SK-N-SH (cell line): ENCODE data around the gene TPCN2. TPM values are rescaled to one million over a fixed set of nuclear protein-coding genes. Genes with fewer than 3 reads are reported as not detected.

Source experiments
- CTCF ChIA-PET: fragments of 300-600, 350-600 bp; formaldehyde crosslinking; extraction: SDS; loops from one replicate; lab custom pipeline; 2021; lab: Yijun Ruan, JAX
- POLR2A ChIA-PET: fragments of 350-600 bp; sonication (Branson Sonifier 250); formaldehyde crosslinking; extraction: SDS; loops from one replicate; lab custom pipeline; 2020; ENCODE audit warnings: antibody characterized with exemption, inconsistent platforms; lab: Yijun Ruan, JAX
- DNase-seq: peaks from one replicate; pipeline ENCODE4 v3.0.0; 2012
- H2AFZ ChIP-seq: fragments of 200-600 bp; sonication (generic); 2 replicates; pipeline ENCODE4 v1.8.1; 2016; ENCODE audit warnings: antibody characterized with exemption, mild to moderate bottlenecking, low read depth
- H3F3A ChIP-seq: fragments of 200-600 bp; sonication (generic); replicated peaks from 2 replicates; pipeline ENCODE3; 2016; ENCODE audit warnings: antibody characterized with exemption, mild to moderate bottlenecking; ENCODE audit not compliant: insufficient read depth
- H3K27ac ChIP-seq, 2 experiments: fragments of 200-500 bp in 1 of 2; fragments of 200-600 bp in 1 of 2; sonication (Bioruptor generic) in 1 of 2; sonication (generic), shearing (Covaris generic) in 1 of 2; 2 replicates each; pipeline versions ENCODE4 v1.5.1 to v1.6.1; 2014 to 2016; ENCODE audit warnings: low read depth in 2 of 2, inconsistent platforms in 1 of 2, low read length in 1 of 2, mild to moderate bottlenecking in 1 of 2, mixed read lengths in 1 of 2
- H3K27me3 ChIP-seq: fragments of 200-600 bp; sonication (generic), shearing (Covaris generic); 2 replicates; pipeline ENCODE4 v1.6.1; 2016; ENCODE audit warnings: mixed run types; ENCODE audit not compliant: insufficient read depth
- H3K36me3 ChIP-seq, 2 experiments: fragments of 200-500 bp in 1 of 2; fragments of 200-600 bp in 1 of 2; sonication (Bioruptor generic) in 1 of 2; sonication (generic) in 1 of 2; replicated peaks in 1 of 2; 2 replicates each; pipeline versions ENCODE3 to v1.5.1; 2014 to 2016; ENCODE audit warnings: low read length in 1 of 2, mild to moderate bottlenecking in 1 of 2; ENCODE audit not compliant: insufficient read depth in 2 of 2, control insufficient read depth in 1 of 2
- H3K4me1 ChIP-seq, 2 experiments: fragments of 200-500 bp in 1 of 2; fragments of 200-600 bp in 1 of 2; sonication (Bioruptor generic) in 1 of 2; sonication (generic), shearing (Covaris generic) in 1 of 2; 2 replicates each; pipeline versions ENCODE4 v1.5.1 to v1.6.1; 2014 to 2016; ENCODE audit warnings: low read depth in 1 of 2, low read length in 1 of 2, mixed run types in 1 of 2; ENCODE audit not compliant: insufficient read depth in 2 of 2, control insufficient read depth in 1 of 2
- H3K4me2 ChIP-seq: fragments of 200-600 bp; sonication (generic), shearing (Covaris generic); 2 replicates; pipeline ENCODE4 v1.6.1; 2017; ENCODE audit warnings: mixed run types
- H3K4me3 ChIP-seq, 2 experiments: fragments of 200-500 bp in 1 of 2; fragments of 200-600 bp in 1 of 2; sonication (Bioruptor generic) in 1 of 2; sonication (generic), shearing (Covaris generic) in 1 of 2; 2 replicates each; pipeline versions ENCODE4 v1.5.1 to v1.8.1; 2014 to 2016; ENCODE audit warnings: low read depth in 2 of 2, inconsistent platforms in 1 of 2, low read length in 1 of 2, mild to moderate bottlenecking in 1 of 2, mixed read lengths in 1 of 2, moderate library complexity in 1 of 2
- H3K79me2 ChIP-seq: fragments of 200-600 bp; sonication (generic); 2 replicates; pipeline ENCODE4 v1.8.1; 2017; ENCODE audit warnings: mild to moderate bottlenecking; ENCODE audit not compliant: insufficient read depth
- H3K9ac ChIP-seq: fragments of 200-600 bp; sonication (generic); 2 replicates; pipeline ENCODE4 v1.6.1; 2017; ENCODE audit warnings: mixed run types
- H3K9me2 ChIP-seq: fragments of 200-600 bp; sonication (generic); 2 replicates; pipeline ENCODE4 v1.6.1; 2017; ENCODE audit warnings: mixed run types
- H3K9me3 ChIP-seq: fragments of 200-600 bp; sonication (generic); 2 replicates; pipeline ENCODE4 v1.6.1; 2017; ENCODE audit warnings: mixed run types, mild to moderate bottlenecking, moderate library complexity
- H4K20me1 ChIP-seq: fragments of 200-600 bp; sonication (generic); 2 replicates; pipeline ENCODE4 v1.6.1; 2017; ENCODE audit warnings: mild to moderate bottlenecking, mixed run types; ENCODE audit not compliant: insufficient read depth
- ELF1 ChIP-seq: IDR thresholded peaks from 2 replicates; pipeline ENCODE4 v1.4.0; 2012
- MAX ChIP-seq: IDR thresholded peaks from 2 replicates; pipeline ENCODE4 v1.4.0; 2012; ENCODE audit warnings: low read depth
- MXI1 ChIP-seq: IDR thresholded peaks from 2 replicates; pipeline ENCODE4 v1.6.1; 2012; ENCODE audit warnings: mild to moderate bottlenecking, low read depth, low read length, improper control_type of control experiment
- NFIC ChIP-seq: IDR thresholded peaks from 2 replicates; pipeline ENCODE4 v1.4.0; 2012; ENCODE audit warnings: borderline replicate concordance
- PBX3 ChIP-seq: IDR thresholded peaks from 2 replicates; pipeline ENCODE4; 2012
- POLR2AphosphoS5 ChIP-seq: IDR thresholded peaks from 2 replicates; pipeline ENCODE4 v1.6.1; 2012; ENCODE audit warnings: low read depth, low read length
- RAD21 ChIP-seq: IDR thresholded peaks from 2 replicates; pipeline ENCODE4 v1.6.1; 2012; ENCODE audit warnings: mild to moderate bottlenecking, low read length
- RCOR1 ChIP-seq: fragments of 150-350 bp; IDR thresholded peaks from 2 replicates; pipeline ENCODE4 v1.6.1; 2017; ENCODE audit warnings: antibody characterized with exemption, low read length
- RFX5 ChIP-seq: IDR thresholded peaks from 2 replicates; pipeline ENCODE4 v1.6.1; 2012; ENCODE audit warnings: mild to moderate bottlenecking, improper control_type of control experiment, low read length
- TAF1 ChIP-seq: IDR thresholded peaks from 2 replicates; pipeline ENCODE4 v1.6.1; 2012; ENCODE audit warnings: low read depth, mild to moderate bottlenecking, low read length, moderate library complexity, borderline replicate concordance
- TEAD4 ChIP-seq: IDR thresholded peaks from 2 replicates; pipeline ENCODE4 v1.4.0; 2012; ENCODE audit warnings: mild to moderate bottlenecking, borderline replicate concordance; ENCODE audit not compliant: insufficient read depth
- USF2 ChIP-seq: fragments of 150-350 bp; IDR thresholded peaks from 2 replicates; pipeline ENCODE4 v1.6.1; 2017; ENCODE audit warnings: antibody characterized with exemption, low read length, low read depth, borderline replicate concordance
- YY1 ChIP-seq: IDR thresholded peaks from 2 replicates; pipeline ENCODE4 v1.4.0; 2012; ENCODE audit warnings: low read depth, mild to moderate bottlenecking
- WGBS: methylation state at CpG from one replicate; pipeline ENCODE4 v1.1.6; 2017; ENCODE audit warnings: low lambda C conversion rate; 5-methylcytosine and 5-hydroxymethylcytosine counted together
- polyA plus RNA-seq, 3 experiments: library from polyadenylated mRNA; depleted of rRNA; stranded (reverse); fragments of >200 nt; gene quantifications; 2 replicates each; pipeline ENCODE4 v1.2.3, GENCODE V29; 2012
- TF ChIP-seq, protein P1 (sequence below): IDR thresholded peaks from 2 replicates; pipeline ENCODE4 v1.4.0; 2012; ENCODE audit warnings: low read depth, borderline replicate concordance

The TPCN2 gene
- polyA plus RNA-seq, 1 of the 3 experiments (the other 2 are of a cell fraction), result 8.7 TPM

- ChIA-PET POLR2A (no interaction called here), CTCF (interaction anchor here (1.6 kb wide), 1 partner anchor 10 kb away, joined by 3 read pairs; no protein-coding TSS in a partner anchor)
- TF ChIP-seq RCOR1, result no peak
- no peak for TF ChIP-seq NFIC
- no peak for TF ChIP-seq USF2
- no peak for TF ChIP-seq TEAD4
- TF ChIP-seq PBX3, result no peak
- no peak for TF ChIP-seq TAF1
- H3K27ac ChIP-seq, result no peak overlapping the region
- peaks cover 13 to 15% of the 10 kb centered on the region in 2 experiments; a peak in 2 of 4 replicates for H3K4me1 ChIP-seq
- no peak for DNase-seq
- H3K9ac ChIP-seq, result no peak overlapping the region
- no peaks in the 10 kb centered on the region for H3K9me3 ChIP-seq
- H3K4me2 ChIP-seq, result no peak overlapping the region
- H3K9me2 ChIP-seq, result no peaks in the 10 kb centered on the region
- H2AFZ ChIP-seq, result no peak overlapping the region
- WGBS, result 90% methylated on average over 13 of the region's 19 CpGs
- H3K4me3 ChIP-seq, result no peak overlapping the region
- no peaks in the 10 kb centered on the region for H3K27me3 ChIP-seq
- peaks cover 4% of the 10 kb centered on the region for H3F3A ChIP-seq
- H4K20me1 ChIP-seq, result no peaks in the 10 kb centered on the region
- H3K79me2 ChIP-seq, result no peaks in the 10 kb centered on the region
- no peaks in the 10 kb centered on the region for H3K36me3 ChIP-seq
These were observed 73.0 kb downstream of the TPCN2 start for GRCh38 chr11:69121621-69122325.

DNA sequence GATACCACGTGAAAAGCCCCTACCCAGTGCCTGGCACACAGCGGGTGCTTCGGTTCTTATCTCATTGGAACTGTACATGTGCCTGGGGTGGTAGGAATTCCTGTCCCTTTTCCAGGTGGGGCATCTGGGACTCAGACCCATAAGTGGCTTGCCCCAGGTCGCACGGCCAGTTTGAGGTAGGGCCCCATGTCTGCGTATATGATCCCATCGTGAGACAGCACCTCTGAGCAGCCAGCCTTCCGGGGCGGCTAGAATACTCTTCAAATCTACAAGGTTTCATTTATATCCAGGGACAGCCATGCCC is 73.5 kb downstream of the TPCN2 start:
- 96% methylated on average over 5 of the region's 9 CpGs for WGBS
- H3K9me2 ChIP-seq, result no peaks in the 10 kb centered on the region

More for the DNA sequence above, 73.5 kb downstream of the TPCN2 start:
- Histone ChIP-seq H3K27ac (no peak overlapping the region), H3K79me2 (no peaks in the 10 kb centered on the region), H3F3A (peaks cover 4% of the 10 kb centered on the region), H4K20me1 (no peaks in the 10 kb centered on the region), H3K36me3 (no peaks in the 10 kb centered on the region), H3K4me2 (no peak overlapping the region), H3K9me3 (no peaks in the 10 kb centered on the region), H3K9ac (no peak overlapping the region), H3K4me3 (no peak overlapping the region), H3K4me1 (peaks cover 13 to 15% of the 10 kb centered on the region in 2 experiments; a peak in 2 of 4 replicates), H2AFZ (no peak overlapping the region), H3K27me3 (no peaks in the 10 kb centered on the region)
- TF ChIP-seq POLR2AphosphoS5, result no peak
- TF ChIP-seq PBX3, result no peak
- TF ChIP-seq MAX, result no peak
- no peak for TF ChIP-seq MXI1
- TF ChIP-seq, protein P1, sequence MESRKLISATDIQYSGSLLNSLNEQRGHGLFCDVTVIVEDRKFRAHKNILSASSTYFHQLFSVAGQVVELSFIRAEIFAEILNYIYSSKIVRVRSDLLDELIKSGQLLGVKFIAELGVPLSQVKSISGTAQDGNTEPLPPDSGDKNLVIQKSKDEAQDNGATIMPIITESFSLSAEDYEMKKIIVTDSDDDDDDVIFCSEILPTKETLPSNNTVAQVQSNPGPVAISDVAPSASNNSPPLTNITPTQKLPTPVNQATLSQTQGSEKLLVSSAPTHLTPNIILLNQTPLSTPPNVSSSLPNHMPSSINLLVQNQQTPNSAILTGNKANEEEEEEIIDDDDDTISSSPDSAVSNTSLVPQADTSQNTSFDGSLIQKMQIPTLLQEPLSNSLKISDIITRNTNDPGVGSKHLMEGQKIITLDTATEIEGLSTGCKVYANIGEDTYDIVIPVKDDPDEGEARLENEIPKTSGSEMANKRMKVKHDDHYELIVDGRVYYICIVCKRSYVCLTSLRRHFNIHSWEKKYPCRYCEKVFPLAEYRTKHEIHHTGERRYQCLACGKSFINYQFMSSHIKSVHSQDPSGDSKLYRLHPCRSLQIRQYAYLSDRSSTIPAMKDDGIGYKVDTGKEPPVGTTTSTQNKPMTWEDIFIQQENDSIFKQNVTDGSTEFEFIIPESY, result no peak
- no peak for TF ChIP-seq ELF1
- TF ChIP-seq RFX5, result no peak
- no peak for TF ChIP-seq RAD21
- no peak for TF ChIP-seq YY1
- TF ChIP-seq NFIC, result no peak
- CTCF ChIA-PET, result interaction anchor here (1.6 to 1.7 kb wide), 2 partner anchors 9 to 11 kb away, joined by 3 to 5 read pairs; no protein-coding TSS in a partner anchor
- no peak for DNase-seq
- POLR2A ChIA-PET, result no interaction called here
